NCI-H510A treated with DMSO at 0.1 percent for 48 hours (cell line): ENCODE measurements around the gene DPYSL3.
"Not testable (repeated sequence)": the region's sequence is repeated elsewhere in the genome, so short reads cannot be mapped to it uniquely, and the experiment has no call there.

Source experiments
- DNase-seq: peaks from one replicate; lab custom pipeline; 2025; lab: John Stamatoyannopoulos, UW

DPYSL3 gene

DNA sequence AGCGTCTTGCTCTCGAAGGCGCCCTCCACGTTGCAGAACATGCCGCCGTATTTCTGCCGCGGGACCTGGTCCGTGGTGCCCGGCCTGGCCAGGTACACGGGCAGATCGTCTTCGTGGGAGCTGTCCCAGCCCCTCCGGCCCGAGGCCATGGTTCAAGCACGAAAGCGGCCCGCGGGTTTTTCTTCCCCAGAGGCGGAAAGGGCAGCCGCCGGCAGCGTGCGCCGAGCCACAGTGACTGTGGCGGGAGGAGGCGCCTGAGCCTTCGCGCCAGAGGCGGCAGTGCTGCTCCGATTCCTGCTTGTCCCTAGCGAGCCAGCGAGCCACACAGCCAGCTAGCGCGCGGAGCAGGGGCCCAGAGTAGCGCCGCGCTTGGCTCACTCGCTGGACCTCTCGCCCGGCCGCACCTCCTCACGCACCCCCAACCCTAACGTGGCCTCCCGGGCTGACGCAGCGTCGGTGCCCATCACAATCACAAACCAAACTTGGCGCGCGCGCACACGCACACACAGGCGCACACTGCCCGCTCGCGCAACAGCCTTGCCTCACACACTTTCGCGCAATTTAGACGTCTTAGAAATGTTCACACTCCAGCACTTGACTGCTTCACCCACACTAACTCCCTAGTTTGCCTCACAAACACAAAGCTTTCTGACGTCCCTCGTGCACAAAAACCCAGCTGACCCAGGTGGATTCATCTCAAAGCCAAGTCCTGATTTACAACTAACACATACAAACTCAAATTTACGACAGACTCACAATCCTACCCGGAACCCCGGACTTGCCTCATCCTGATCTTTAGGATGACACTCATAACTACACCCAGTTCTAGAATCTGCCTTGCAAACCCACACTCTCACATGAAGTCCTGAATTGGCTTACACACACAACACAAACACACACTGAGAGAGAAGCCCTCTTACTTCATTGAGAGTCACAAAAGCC is at the start of gene DPYSL3:
Gene DPYSL3 (minus strand): TSS at position 359 of the 942 bp plus-strand sequence. CDS start 210 bp downstream, at position 149.
- peak; percentile 46 for DNase-seq

DNA sequence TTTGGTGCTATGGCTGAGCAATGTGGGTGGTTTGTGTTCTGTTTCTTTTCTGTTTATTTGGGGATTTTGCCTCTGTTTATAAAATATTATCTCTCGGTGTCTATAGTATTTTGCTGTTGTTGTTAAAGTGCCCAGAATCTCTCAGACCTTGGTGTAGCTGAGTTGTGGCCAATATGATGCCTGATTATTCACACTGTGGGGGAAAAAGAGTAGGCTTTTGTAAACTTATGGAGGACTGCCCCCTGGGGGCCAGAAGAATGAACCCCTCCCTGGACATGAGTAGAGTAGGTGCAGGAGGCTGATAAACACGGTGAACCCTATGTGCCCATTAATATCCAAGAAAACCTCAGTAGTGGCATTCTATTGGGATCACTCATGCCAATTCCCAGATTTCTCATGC is 49.0 kb upstream of the DPYSL3 start:
- DNase-seq: no peak

DNA sequence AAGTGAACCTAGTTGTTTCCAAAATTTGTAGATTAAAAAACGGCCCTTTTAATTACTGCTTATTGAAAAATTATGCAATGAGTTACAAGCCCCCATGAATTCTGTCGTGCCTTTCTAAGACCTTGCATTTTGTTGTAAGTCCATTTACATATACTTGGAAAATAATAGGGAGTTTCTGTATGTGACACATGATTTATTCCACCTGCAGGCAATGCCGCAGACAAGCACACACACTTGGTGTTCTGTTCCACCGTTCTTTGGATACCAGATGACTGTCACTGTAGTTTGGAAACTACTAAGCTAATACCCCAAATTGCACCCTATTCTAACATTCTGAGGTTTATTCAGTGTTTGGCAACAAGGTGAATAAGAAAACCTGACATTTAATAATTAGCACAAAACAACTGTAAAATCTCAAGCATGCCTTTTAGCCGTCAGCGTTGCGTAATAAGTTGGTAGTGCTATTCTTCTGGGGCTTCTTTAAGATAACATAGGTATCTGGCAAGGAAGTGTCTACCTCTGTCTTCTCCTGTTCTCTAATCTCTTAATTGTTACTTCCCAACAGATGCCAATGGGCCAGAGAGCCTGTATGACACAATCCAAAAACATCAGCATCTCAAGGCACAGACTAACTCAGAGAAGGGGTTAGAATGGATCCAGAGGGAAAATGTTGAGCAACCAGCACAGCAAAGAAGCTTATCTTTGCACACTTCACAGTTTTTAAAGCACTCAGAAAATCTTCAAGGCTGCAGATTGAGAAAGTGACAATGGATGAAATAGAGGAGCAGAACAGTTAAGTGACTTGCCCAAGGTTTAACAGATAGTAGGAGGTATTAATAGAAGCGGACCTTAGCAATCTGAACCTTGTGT is 48.2 kb upstream of the DPYSL3 start:
- no peak for DNase-seq

DNA sequence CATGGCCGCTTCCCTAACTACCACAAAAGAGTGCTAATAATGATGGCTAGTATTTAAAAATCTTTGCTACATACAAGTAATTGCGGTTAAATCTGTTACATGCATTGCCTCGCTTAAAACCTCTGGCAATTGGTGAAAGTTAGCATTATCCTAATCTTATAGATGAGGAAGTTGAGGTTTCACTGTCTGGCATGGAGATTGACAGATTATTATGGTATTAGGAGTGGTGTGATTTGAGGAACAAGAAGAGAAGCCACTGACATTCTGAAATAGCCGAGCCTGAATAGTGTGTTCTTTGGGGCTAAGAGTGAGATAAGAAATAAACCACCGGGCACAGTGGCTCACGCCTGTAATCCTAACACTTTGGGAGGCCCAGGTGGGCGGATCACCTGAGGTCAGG is 45.3 kb upstream of the DPYSL3 start:
- DNase-seq: no peak

DNA sequence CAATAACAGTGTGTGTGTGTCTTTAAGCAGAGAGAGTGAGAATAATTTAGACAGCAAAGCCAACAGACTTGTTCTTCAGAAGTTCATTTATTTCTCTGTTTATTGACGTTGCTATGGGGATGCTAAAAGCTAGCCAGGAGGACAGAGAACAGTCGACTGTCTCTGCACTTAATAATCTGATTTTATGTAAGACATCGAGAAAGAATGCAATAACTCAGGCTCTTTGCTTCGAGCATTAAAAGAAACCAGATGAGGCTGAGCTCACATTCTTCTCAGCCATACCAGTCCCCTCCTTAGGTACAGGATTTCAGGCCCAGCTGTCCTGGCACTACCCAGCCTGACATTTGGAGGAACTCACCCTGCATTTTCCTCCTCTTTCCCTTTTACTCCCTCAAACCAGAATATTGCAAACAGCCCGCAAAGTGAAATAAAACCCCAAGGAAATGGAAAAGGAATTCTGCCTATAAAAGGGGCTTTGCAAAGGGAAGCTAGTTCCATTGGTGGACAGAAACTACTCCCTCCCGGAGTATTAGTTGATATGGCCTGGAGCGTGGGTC is 44.5 kb upstream of the DPYSL3 start:
- no peak for DNase-seq

DNA sequence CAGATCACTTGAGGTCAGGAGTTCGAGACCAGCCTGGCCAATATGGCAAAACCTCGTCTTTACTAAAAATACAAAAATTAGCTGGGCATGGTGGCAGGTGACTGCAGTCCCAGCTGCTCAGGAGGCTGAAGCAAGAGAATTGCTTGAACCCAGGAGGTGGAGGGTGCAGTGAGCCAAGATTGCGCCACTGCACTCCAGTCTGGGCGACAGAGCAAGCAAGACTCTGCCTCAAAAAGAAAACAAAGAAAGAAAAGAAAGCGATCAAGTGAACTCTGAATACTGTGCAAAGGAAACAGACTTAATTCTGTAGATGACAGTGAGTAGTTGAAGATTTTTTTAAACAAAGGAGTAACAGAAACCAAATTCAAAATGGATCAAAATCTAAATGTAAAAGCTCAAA is 43.9 kb upstream of the DPYSL3 start:
- DNase-seq: not testable (repeated sequence)

DNA sequence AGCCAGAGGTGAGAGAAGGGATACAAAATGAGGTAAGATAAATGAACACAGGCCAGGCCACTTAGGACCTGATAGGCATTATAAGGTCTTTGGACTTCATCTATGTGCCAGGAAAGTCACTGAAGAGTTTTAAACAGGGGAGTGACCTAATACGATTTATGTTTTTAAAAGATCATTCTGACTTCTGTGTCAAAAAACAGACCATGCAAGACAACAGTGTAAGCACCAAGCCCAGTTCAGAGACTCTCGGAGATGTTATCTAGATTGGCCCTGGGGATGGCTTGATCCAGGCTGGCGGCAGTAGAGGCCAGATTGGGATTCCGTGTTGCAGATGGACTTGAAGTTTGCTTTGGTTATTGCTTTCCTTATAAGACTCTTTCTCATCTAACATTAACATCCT is 43.0 kb upstream of the DPYSL3 start:
- DNase-seq: no peak

DNA sequence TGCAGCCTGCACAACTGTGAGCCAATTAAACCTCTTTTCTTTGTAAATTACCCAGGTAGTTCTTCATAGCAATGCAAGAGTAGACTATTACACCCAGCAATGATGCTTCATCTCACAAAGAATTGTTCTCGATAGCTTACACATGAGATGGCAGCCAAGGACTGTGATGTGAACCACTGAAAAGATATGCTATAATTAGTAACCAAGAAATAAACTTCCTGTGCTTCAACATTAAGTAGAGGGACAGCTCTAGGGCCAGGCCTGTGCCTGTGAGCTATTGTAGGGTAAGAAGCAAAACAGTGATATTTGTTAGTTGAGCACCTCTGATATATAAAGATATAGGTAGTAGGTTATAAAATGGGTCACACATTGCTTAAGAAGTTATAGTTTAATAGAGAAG is 41.8 kb upstream of the DPYSL3 start:
- DNase-seq: no peak

DNA sequence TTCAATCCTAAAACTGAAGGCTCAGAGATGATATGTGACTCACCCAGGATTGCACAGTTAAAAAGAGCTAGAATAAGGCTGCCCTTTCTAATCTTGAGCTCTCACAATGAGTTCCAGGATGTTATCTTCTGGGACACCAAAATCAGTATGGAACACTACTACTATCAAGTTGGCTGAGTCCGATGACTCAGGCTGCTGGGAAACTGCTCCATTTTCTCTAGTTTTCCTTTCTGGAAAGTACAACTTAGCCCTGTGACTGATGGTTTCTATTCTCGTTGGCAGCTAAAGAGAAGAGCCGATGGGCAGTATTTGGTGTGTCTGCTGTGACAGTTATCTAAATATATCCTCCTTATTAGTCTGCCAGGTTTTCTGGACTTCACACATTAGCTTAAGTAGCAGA is 37.9 kb upstream of the DPYSL3 start:
- DNase-seq: no peak

DNA sequence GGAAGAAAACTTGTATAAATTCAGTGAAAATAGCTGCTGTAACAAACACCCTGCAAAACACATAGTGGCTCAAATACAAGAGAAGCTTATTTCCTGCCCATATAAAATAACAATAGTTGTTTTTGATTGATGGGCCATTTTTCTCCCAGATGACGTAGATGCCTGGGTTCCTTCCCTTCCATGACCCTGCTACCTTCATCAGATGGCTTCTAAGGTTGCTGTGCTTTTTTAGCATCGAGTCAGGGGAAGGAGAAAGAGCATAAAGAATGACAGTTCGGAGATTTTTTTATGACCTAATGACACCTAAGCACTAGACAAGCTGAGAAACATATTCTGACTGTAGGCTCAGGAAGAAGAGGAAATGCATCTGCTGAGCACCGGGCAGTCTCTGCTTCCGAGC is 34.7 kb upstream of the DPYSL3 start:
- DNase-seq: no peak

DNA sequence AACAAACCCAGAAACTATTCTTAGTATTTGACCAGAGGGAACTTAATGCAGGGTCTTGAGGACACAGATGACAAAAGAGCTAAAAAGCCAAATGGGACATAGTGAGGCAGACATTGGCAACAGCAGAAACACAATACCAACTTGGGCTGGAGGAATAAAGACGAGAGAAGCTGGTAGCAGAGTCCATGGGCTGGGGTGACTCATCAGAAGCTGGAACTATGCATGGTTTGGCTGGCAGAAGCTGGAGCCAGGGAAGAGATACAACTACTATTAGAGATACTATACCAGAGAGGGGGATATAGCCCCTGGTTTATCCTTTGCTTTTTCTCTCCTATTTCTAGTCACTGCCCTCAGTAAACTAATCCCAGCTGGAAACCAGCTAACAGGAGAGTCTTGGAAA is 29.2 kb upstream of the DPYSL3 start:
- DNase-seq: no peak

DNA sequence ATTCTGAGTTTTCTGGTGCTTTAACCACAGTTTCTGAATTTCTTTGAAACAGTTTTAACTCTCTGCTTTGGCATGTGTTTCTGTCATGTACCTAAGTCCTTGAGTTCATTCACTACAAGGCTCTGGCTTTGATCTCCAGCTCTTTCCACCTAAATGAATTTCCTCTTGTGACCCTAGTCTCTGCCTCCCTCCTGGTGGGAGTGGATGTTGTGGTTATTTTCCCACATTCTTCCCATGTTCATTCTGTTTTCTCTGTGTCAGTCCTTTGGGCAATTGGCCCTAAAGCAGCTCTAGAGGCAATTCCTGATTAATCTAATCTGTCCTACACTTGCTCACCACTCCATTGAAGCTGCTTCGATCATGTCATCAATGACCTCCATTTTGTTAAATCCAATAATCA is 28.4 kb upstream of the DPYSL3 start:
- DNase-seq: no peak

DNA sequence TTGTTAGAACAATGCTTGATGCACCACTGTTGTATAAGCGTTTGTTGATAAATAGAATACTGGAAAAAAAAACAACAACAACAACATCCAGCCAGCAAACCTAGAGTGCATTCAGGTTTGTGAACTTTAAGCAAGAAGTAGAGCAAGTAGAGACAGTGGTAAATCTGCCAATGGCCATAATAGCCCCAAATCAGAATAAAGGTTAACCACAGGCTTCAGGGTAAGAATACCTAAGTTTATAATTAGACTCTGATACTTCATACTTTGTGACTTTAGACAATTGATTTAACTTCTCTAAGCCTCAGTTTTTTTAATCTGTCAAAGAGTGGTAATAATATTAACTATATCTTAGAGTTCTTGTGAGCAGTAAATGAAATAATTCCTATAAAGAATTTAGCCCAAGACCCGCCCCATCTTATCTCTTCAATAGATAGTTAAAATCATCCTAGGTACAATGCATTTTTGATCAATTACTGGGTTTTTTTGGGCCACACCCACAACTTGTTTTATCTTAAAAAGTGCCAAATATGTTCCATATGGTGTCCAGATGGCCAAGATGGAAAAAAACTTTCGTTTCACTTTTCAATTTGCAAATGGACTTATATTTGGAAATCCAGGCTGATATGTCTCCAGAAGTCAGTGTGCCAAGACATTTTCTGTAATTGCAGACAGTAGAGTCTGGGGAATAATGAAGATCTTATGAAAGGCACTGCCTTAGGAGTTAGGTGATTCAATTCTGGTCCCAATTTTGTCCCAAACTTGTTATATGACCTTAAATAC is 24.5 kb upstream of the DPYSL3 start:
- no peak for DNase-seq

DNA sequence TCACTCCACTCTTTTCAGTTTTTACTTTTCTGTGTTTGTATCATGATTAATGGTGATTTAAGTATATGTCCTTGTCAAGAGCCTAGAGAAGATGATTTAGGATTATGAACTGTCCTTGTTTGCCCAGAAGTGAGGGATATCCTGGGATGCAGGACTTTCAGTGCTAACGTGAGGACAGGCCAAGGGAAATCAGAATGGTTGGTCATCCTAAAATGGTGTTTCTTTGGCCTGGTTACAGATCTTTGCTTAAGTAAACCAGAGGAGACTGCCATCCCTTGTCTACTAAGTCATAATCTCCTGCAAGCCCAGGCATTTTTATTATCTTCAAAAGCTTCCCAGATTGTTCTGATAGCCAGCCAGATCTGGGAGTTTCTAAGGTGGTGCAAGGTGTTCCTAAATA is 22.3 kb upstream of the DPYSL3 start:
- DNase-seq: no peak

DNA sequence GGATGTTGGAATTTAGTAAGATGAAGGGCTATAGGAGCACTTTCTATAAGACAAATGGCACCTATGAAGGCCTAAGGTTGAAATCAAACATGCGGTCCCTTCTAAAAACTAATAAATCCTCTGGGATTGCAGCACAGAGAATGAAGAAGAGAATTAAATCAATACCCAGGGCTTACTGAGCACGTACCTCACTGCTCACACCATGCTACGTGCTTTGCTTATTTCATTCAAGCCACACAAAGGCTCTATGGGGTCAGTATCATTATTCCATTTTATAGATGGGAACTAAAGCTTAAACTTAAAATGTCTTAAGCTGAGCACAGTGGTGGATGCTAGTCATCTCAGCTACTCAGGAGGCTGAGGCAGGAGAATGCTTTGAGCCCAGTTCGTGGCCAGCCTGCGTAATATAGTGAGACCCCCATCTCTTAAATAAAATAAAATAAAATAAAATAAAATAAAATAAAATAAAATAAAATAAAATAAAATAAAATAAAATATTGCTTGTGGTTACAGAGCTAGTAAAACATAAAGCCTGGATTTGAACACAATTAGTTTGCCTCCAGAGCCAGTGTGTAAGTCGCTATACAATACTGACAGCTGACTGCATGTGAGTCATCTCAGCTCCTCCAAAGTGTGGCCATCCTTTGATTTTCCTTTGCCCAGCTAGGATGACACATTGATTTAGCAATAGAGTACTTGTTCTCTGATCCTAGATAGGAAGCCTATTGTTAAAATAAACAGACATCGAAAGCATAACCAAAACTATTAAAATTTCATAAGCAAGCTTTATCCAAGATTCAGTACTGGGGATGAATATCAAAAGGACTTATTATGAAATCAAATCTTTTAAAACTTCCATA is 20.9 kb upstream of the DPYSL3 start:
- DNase-seq: no peak

DNA sequence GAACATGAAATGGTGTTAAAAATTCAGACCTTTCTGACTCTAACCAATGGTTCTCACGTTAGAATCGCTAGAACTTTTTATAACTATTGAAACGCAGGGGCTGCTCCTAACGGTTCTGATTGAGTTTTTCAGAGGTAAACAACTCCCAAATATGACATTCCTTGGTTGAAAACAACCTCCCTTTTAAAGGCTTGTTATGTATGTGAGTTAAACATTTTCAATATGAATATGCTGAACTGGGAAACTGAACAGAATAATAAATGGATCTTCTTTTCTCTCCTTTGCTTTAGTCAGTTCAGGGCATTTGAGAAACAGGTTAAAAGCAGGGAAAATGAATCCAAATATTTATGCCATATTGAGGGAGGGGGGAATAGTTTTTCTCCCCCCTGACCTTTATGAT is 13.2 kb upstream of the DPYSL3 start:
- DNase-seq: no peak

DNA sequence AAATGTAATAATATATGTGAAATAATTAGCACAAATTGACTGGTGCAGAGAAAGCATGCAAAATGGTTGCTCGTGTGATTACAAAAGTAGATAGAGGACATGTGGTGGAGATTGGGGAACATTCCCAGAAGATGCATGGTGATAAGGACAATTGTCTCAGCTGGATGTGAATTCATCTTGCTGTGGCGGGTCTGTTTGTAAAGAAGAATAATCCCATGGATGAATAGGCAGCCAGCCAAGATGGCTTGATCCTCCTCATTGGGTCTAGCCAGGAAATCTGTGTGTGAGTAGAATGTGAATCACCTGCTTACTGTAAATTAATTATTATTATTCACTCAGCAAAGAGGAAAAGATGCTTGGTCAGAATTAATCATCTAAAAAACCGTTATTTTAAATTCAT is 12.6 kb upstream of the DPYSL3 start:
- DNase-seq: no peak

DNA sequence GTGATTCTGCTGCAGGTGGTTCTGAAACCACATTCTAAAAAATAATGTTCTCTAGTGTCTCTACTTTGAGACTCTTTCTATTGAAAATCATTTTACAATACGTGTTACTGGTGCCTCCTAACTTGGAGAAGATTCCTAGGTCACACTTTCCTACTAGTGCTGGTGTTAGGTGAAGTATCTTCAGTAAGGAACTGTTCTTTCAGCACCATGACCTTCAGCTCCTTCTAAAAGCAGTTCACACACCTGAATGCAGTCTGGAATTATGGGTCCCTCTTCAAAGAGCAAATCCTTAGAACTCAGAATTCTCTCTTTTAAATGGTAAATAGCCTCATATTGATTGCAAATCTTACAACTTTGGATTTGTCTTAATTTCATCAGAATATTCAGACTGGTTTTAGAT is 10.6 kb upstream of the DPYSL3 start:
- DNase-seq: no peak

DNA sequence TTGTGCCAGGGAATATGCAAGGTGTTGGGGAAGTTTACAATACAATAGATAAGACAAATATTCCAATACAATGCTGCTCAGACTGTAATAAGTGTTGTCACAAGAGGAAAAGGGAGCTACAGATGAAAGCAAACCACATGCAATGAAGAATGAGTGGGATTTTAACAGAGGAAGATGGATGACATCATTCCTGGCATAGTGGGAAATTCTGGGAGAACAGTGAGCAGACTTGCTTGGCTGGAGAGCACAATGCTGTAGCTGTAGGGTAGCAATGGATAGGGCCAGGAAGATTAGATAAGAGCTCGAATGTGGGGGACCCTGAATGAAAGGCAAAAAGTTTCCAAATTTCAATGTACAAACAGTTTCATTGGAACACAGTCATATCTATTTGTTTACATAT is 9.5 kb upstream of the DPYSL3 start:
- no peak for DNase-seq

DNA sequence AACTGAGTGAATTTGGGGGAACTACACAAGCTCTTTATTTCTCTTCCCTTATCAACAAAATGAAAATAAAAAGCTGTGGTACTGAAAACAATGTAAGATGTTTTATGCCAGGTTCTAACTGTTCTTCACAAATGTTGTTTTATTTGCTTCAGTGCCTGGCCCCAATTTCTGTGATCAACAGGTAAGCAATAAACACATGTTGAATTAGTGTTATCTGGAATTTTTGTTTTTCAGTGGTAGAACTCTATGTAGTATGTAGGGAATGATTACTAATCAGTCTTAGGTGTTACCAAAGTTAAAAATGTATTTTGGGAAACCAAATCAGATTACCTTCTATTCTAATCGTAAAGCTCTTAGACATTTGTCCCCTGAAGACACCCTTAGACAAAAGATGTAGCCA is 7.5 kb upstream of the DPYSL3 start:
- no peak for DNase-seq

DNA sequence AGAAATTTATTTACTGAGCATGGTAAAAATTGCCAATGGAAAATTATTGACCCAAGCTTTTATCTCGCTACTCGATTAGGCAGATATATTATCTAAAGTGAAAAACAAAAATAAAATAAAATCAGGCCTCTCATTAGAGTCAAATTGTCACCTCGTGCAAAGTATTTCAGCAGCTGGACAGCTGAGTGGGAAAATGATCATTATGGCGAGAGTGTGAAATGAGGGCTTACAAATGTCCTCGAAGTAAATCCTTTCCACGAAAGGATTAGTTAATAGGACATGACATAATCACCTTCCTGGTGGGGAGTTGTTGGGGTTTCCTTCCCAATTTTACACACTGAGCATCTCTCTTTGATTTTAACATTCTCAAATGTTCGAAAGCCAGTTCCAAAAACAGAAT is 5.4 kb upstream of the DPYSL3 start:
- no peak for DNase-seq
